HCT116 (cell line): Measurements from ENCODE around the gene DHPS. TPM values are rescaled to one million over a fixed set of nuclear protein-coding genes. Genes with fewer than 3 reads are reported as not detected.
"Not testable (repeated sequence)": the region's sequence is repeated elsewhere in the genome, so short reads cannot be mapped to it uniquely, and the experiment has no call there.

ENCODE experiments used
- ATAC-seq: fragments of 200-7000 bp; cut with Tn5 transposase; 2 replicates; pipeline ENCODE4 v1.9.1; 2020; ENCODE audit warnings: mild to moderate bottlenecking, moderate library complexity
- BruUV-seq: library from RNA; stranded (reverse); fragments of 400-500 nt; replicated peaks from 2 replicates; lab custom pipeline; 2021; lab: Mats Ljungman, UMichigan
- CTCF ChIA-PET: fragments of 300-600 bp; sonication (Branson Sonifier 250); formaldehyde crosslinking; loops from one replicate; lab custom pipeline; 2021; ENCODE audit warnings: antibody characterized with exemption; lab: Charles Lee
- POLR2A ChIA-PET: fragments of 300-600, 350-600 bp; sonication (Branson Sonifier 250); formaldehyde crosslinking; loops from one replicate; lab custom pipeline; 2021; ENCODE audit warnings: antibody characterized with exemption; lab: Charles Lee
- RAD21 ChIA-PET, 2 experiments: fragments of 300-600 bp; sonication (Branson Sonifier 250); formaldehyde crosslinking; loops; one replicate each; lab custom pipeline; 2023; ENCODE audit warnings: low total read pairs in 2 of 2; ENCODE audit not compliant: uncharacterized antibody in 2 of 2, unreplicated experiment in 2 of 2, low non-redundant PET in 1 of 2; lab: Charles Lee
- DNase-seq: peaks from one replicate; pipeline ENCODE4 v3.0.0-alpha.2; 2010; ENCODE audit warnings: low read depth, low spot score
- H2AFZ ChIP-seq: fragments of 200-600 bp; shearing (Covaris generic), sonication (generic); 2 replicates; pipeline ENCODE4 v1.6.1; 2017; ENCODE audit warnings: low read depth, mixed run types, mixed read lengths, antibody characterized with exemption, low read length; ENCODE audit not compliant: poor library complexity, severe bottlenecking
- H3K27ac ChIP-seq: 2 replicates; pipeline ENCODE4 v1.5.1; 2012; ENCODE audit warnings: low read depth, low read length
- H3K27me3 ChIP-seq: fragments of 200-600 bp; sonication (generic); 2 replicates; pipeline ENCODE4 v1.6.1; 2016; ENCODE audit warnings: mixed run types, low read length, mixed read lengths; ENCODE audit not compliant: insufficient read depth
- H3K36me3 ChIP-seq, 2 experiments: fragments of 200-500 bp in 1 of 2; fragments of 200-600 bp in 1 of 2; sonication (Bioruptor generic) in 1 of 2; sonication (generic) in 1 of 2; 2 replicates each; pipeline versions ENCODE4 v1.5.1 to v1.6.1; 2014 to 2016; ENCODE audit warnings: low read length in 2 of 2, inconsistent platforms in 1 of 2, mixed read lengths in 1 of 2, mixed run types in 1 of 2; ENCODE audit not compliant: insufficient read depth in 2 of 2, control insufficient read depth in 1 of 2
- H3K4me1 ChIP-seq, 2 experiments: fragments of 200-600 bp in 1 of 2; sonication (generic) in 1 of 2; 2 replicates each; pipeline versions ENCODE4 v1.5.1 to v1.6.1; 2012 to 2017; ENCODE audit warnings: low read length in 2 of 2, inconsistent platforms in 1 of 2, mild to moderate bottlenecking in 1 of 2, mixed read lengths in 1 of 2, mixed run types in 1 of 2, moderate library complexity in 1 of 2; ENCODE audit not compliant: insufficient read depth in 2 of 2, control insufficient read depth in 1 of 2
- H3K4me2 ChIP-seq: fragments of 200-600 bp; sonication (generic); 2 replicates; pipeline ENCODE4 v1.6.1; 2017; ENCODE audit warnings: mixed run types, low read length, mixed read lengths
- H3K4me3 ChIP-seq, 2 experiments: fragments of 200-600 bp in 1 of 2; sonication (generic) in 1 of 2; replicated peaks in 1 of 2; 2 replicates each; pipeline ENCODE4 v1.5.1; 2011 to 2016; ENCODE audit warnings: low read length in 2 of 2, control low read depth in 1 of 2, low read depth in 1 of 2, mild to moderate bottlenecking in 1 of 2, mixed read lengths in 1 of 2, mixed run types in 1 of 2
- H3K79me2 ChIP-seq: fragments of 200-600 bp; sonication (generic); 2 replicates; pipeline ENCODE4 v1.6.1; 2017; ENCODE audit warnings: mild to moderate bottlenecking, mixed run types, low read length, moderate library complexity, mixed read lengths; ENCODE audit not compliant: insufficient read depth
- H3K9ac ChIP-seq: fragments of 200-600 bp; sonication (generic); 2 replicates; pipeline ENCODE4 v1.6.1; 2016; ENCODE audit warnings: low read length, mixed read lengths
- H3K9me2 ChIP-seq: fragments of 200-600 bp; sonication (generic), shearing (Covaris generic); 2 replicates; pipeline ENCODE4 v1.6.1; 2017; ENCODE audit warnings: mixed run types, mild to moderate bottlenecking, moderate library complexity; ENCODE audit not compliant: insufficient read depth
- H3K9me3 ChIP-seq, 2 experiments: fragments of 200-500 bp in 1 of 2; fragments of 200-600 bp in 1 of 2; sonication (Bioruptor generic) in 1 of 2; sonication (generic) in 1 of 2; 2 replicates each; pipeline ENCODE4 v1.6.1; 2014 to 2017; ENCODE audit warnings: low read length in 2 of 2, mixed read lengths in 2 of 2, inconsistent platforms in 1 of 2, low read depth in 1 of 2, mild to moderate bottlenecking in 1 of 2, mixed run types in 1 of 2, moderate library complexity in 1 of 2; ENCODE audit not compliant: control insufficient read depth in 1 of 2, insufficient read depth in 1 of 2
- H4K20me1 ChIP-seq: fragments of 200-600 bp; sonication (generic), shearing (Covaris generic); 2 replicates; pipeline ENCODE4 v1.6.1; 2017; ENCODE audit warnings: mixed run types, mild to moderate bottlenecking, moderate library complexity; ENCODE audit not compliant: insufficient read depth
- CEBPB ChIP-seq: IDR thresholded peaks from 2 replicates; pipeline ENCODE4 v1.6.1; 2012; ENCODE audit warnings: low read depth
- EGR1 ChIP-seq: IDR thresholded peaks from 2 replicates; pipeline ENCODE4 v1.6.1; 2012; ENCODE audit warnings: low read depth
- POLR2AphosphoS5 ChIP-seq: IDR thresholded peaks from 2 replicates; pipeline ENCODE4 v1.6.1; 2011; ENCODE audit warnings: mild to moderate bottlenecking, low read depth, low read length, moderate library complexity
- YY1 ChIP-seq: IDR thresholded peaks from 2 replicates; pipeline ENCODE4 v1.6.1; 2011; ENCODE audit warnings: low read length, low read depth, moderate library complexity, mild to moderate bottlenecking; ENCODE audit not compliant: insufficient replicate concordance; ENCODE audit errors: extremely low read depth
- intact Hi-C: fragments of 100-400 bp; cut with micrococcal nuclease; formaldehyde crosslinking; loops from 2 replicates; pipeline ENCODE4 v1.10.0; 2022
- total RNA-seq: library from RNA; stranded (reverse); gene quantifications from one replicate; pipeline ENCODE4 v1.2.1, GENCODE V29; 2021; ENCODE audit not compliant: unreplicated experiment
- TF ChIP-seq, protein P1 (sequence below): IDR thresholded peaks from 2 replicates; pipeline ENCODE4 v1.6.1; 2012; ENCODE audit warnings: low read depth

The DHPS gene
- total RNA-seq, 1 experiment from 2014 or later: 134 TPM

DNA sequence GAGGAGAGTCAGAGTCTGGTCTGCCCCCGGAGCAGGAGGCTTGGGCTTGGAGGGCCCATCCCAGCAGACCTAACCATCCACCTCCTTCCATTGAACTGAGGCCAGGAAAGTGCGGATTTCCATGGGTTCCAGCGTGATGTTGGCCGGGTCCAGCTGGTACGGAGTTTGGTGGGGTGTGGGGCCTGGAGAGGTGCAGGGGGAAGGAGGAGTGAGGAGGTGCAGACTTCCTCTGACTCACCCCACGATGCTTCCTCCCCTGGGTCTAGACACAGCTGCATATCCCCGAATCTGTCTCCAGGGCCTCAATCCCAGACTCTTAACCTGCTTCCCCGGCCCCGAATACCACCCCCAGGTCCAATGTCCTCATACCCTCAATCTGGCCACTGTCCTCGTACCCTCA is 35.1 kb downstream of the DHPS start:
- BruUV-seq: no TSS peak
- POLR2A ChIA-PET: no interaction called here

DNA sequence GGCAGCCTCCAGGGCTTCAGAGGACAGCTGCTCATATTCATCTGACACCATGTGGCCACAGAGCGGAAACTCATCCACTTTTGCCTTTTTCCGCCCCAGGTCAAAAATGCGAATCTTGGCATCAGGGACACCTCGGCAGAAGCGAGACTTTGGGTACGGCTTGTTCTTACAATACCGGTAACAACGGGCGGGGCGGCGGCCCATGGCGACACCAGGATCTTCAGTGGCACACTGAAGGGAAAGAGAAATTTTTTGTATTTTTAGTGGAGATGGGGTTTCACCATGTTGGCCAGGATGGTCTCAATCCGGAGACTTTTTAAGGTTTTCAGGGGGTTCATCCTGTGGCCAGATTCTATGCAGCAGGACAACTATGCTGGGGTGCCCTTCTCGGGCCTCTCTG is 38.0 kb downstream of the DHPS start:
- H3K4me3 ChIP-seq, H3K9me3 ChIP-seq, RAD21 ChIA-PET, intact Hi-C loops, H3K79me2 ChIP-seq, H3K9ac ChIP-seq, H3K4me1 ChIP-seq, H3K27me3 ChIP-seq, H3K36me3 ChIP-seq, POLR2A ChIA-PET, H3K4me2 ChIP-seq, DNase-seq, H3K9me2 ChIP-seq, H3K27ac ChIP-seq, BruUV-seq, ATAC-seq, CTCF ChIA-PET, H4K20me1 ChIP-seq, H2AFZ ChIP-seq: not testable (repeated sequence)

More for the DNA sequence above, 35.1 kb downstream of the DHPS start:
- no peaks in the 10 kb centered on the region; a peak in 1 of 4 replicates for H3K9me3 ChIP-seq
- no peak overlapping the region for H3K4me2 ChIP-seq
- no peaks in the 10 kb centered on the region for H3K9me2 ChIP-seq
- RAD21 ChIA-PET: no interaction called here
- H3K9ac ChIP-seq: no peak overlapping the region
- H3K27me3 ChIP-seq: no peaks in the 10 kb centered on the region
- H3K4me3 ChIP-seq: no peak overlapping the region
- intact Hi-C loops: no loop called here
- H2AFZ ChIP-seq: no peak overlapping the region
- ATAC-seq: no peak
- DNase-seq: no peak
- TF ChIP-seq CEBPB (no peak), YY1 (no peak), POLR2AphosphoS5 (no peak), EGR1 (no peak)
- TF ChIP-seq, protein P1, sequence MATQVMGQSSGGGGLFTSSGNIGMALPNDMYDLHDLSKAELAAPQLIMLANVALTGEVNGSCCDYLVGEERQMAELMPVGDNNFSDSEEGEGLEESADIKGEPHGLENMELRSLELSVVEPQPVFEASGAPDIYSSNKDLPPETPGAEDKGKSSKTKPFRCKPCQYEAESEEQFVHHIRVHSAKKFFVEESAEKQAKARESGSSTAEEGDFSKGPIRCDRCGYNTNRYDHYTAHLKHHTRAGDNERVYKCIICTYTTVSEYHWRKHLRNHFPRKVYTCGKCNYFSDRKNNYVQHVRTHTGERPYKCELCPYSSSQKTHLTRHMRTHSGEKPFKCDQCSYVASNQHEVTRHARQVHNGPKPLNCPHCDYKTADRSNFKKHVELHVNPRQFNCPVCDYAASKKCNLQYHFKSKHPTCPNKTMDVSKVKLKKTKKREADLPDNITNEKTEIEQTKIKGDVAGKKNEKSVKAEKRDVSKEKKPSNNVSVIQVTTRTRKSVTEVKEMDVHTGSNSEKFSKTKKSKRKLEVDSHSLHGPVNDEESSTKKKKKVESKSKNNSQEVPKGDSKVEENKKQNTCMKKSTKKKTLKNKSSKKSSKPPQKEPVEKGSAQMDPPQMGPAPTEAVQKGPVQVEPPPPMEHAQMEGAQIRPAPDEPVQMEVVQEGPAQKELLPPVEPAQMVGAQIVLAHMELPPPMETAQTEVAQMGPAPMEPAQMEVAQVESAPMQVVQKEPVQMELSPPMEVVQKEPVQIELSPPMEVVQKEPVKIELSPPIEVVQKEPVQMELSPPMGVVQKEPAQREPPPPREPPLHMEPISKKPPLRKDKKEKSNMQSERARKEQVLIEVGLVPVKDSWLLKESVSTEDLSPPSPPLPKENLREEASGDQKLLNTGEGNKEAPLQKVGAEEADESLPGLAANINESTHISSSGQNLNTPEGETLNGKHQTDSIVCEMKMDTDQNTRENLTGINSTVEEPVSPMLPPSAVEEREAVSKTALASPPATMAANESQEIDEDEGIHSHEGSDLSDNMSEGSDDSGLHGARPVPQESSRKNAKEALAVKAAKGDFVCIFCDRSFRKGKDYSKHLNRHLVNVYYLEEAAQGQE: no peak
- TF ChIP-seq, all 23 proteins: peak for 0
- no peaks in the 10 kb centered on the region for H3K36me3 ChIP-seq
- H3K4me1 ChIP-seq: no peaks in the 10 kb centered on the region
- H3K27ac ChIP-seq: no peak overlapping the region
- no peaks in the 10 kb centered on the region for H3K79me2 ChIP-seq
- H4K20me1 ChIP-seq: no peaks in the 10 kb centered on the region
- CTCF ChIA-PET: no interaction called here
